Loucy (cell line): Measurements from ENCODE around the gene ADGRL3.

Experiments used
- EZH2phosphoT487 ChIP-seq: fragments of 200-600 bp; IDR thresholded peaks from 2 replicates; pipeline ENCODE4 v1.6.1; 2018; ENCODE audit warnings: antibody characterized with exemption, mild to moderate bottlenecking, moderate library complexity, borderline replicate concordance
- TF ChIP-seq, protein P1 (sequence below): fragments of 200-600 bp; sonication (generic); conservative IDR thresholded peaks from 2 replicates; pipeline ENCODE4 v1.5.1; 2014; ENCODE audit warnings: mild to moderate bottlenecking, antibody characterized with exemption, low read length

DNA sequence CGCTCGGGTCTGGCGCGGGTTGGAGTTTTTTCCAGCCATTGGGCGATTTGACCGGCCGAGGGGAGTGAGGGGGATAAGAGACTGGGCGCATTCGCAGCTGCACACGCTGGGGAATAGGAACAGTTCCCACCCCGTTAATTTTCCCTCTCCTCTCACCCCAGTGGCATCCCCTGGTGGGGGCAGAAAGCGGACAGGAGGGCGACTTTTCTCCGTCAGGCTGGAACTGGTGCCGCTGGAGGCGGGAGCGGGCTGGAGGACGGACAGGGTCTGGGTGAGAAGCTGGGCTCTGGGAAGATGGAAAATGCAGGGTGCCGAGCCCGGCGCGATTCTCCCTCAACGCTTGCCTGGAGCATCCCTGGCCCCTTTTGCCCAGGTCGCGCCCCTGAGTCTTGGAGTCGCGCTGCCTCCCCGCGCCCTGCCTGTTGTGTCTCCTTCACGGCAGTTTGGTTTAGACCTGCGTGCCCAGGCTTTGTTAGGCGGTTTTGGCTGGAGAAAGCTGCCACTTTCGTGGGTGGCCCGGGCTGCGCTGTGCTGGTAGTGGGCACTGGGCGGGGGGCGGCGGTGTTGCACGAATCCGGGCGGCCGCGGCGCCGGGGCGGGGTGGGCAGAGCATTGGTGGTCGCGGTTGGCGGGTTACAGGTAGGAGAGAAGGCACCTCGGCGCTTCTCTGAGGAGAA is 2.0 kb downstream of the ADGRL3 start:
- TF ChIP-seq, protein P1, sequence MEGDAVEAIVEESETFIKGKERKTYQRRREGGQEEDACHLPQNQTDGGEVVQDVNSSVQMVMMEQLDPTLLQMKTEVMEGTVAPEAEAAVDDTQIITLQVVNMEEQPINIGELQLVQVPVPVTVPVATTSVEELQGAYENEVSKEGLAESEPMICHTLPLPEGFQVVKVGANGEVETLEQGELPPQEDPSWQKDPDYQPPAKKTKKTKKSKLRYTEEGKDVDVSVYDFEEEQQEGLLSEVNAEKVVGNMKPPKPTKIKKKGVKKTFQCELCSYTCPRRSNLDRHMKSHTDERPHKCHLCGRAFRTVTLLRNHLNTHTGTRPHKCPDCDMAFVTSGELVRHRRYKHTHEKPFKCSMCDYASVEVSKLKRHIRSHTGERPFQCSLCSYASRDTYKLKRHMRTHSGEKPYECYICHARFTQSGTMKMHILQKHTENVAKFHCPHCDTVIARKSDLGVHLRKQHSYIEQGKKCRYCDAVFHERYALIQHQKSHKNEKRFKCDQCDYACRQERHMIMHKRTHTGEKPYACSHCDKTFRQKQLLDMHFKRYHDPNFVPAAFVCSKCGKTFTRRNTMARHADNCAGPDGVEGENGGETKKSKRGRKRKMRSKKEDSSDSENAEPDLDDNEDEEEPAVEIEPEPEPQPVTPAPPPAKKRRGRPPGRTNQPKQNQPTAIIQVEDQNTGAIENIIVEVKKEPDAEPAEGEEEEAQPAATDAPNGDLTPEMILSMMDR = no peak
- TF ChIP-seq EZH2phosphoT487 = no peak
